H1 (cell line): ENCODE results near the gene ITPR3. TPM values are rescaled to one million over a fixed set of nuclear protein-coding genes. Genes with fewer than 3 reads are reported as not detected.

Experiments used
- CTCF ChIA-PET: fragments of 300-600 bp; sonication (Branson Sonifier 250); formaldehyde crosslinking; loops from one replicate; lab custom pipeline; 2021; ENCODE audit not compliant: partially characterized antibody; lab: Charles Lee
- POLR2A ChIA-PET: fragments of 300-600 bp; sonication (Branson Sonifier 250); formaldehyde crosslinking; loops from one replicate; lab custom pipeline; 2021; ENCODE audit warnings: inconsistent platforms; ENCODE audit not compliant: partially characterized antibody; lab: Charles Lee
- DNase-seq, 2 experiments: peaks; one replicate each; pipeline versions ENCODE4 v3.0.0 to v3.0.0-alpha.2; 2010 to 2022; ENCODE audit warnings: low spot score in 2 of 2, low read depth in 1 of 2, mixed read lengths in 1 of 2
- FAIRE-seq: peaks from 2 replicates; lab custom pipeline; 2011; peaks lifted over from hg19 to GRCh38; lab: Jason Lieb, UNC
- H2AFZ ChIP-seq: 2 replicates; pipeline ENCODE4 v1.8.1; 2012; ENCODE audit warnings: low read length, inconsistent platforms
- H2AK5ac ChIP-seq: 2 replicates; pipeline ENCODE4 v1.6.1; 2013; ENCODE audit warnings: low read depth, low read length
- H2BK120ac ChIP-seq: replicated peaks from 2 replicates; pipeline ENCODE3; 2013; ENCODE audit warnings: low read depth, low read length, inconsistent platforms
- H2BK12ac ChIP-seq: 2 replicates; pipeline ENCODE4 v1.6.1; 2013; ENCODE audit warnings: low read depth, low read length
- H2BK15ac ChIP-seq: 2 replicates; pipeline ENCODE4 v1.6.1; 2013; ENCODE audit warnings: low read length
- H2BK20ac ChIP-seq: 2 replicates; pipeline ENCODE4 v1.6.1; 2013; ENCODE audit warnings: low read length
- H2BK5ac ChIP-seq: 2 replicates; pipeline ENCODE4 v1.6.1; 2013; ENCODE audit warnings: low read depth, low read length
- H3K14ac ChIP-seq: 2 replicates; pipeline ENCODE4 v1.6.1; 2013; ENCODE audit warnings: inconsistent platforms; ENCODE audit not compliant: insufficient read length
- H3K18ac ChIP-seq: 2 replicates; pipeline ENCODE4 v1.6.1; 2013; ENCODE audit warnings: low read length; ENCODE audit errors: extremely low read depth
- H3K23ac ChIP-seq: 2 replicates; pipeline ENCODE4 v1.6.1; 2013; ENCODE audit warnings: inconsistent platforms; ENCODE audit not compliant: insufficient read length
- H3K23me2 ChIP-seq: 2 replicates; pipeline ENCODE4 v1.6.1; 2013; ENCODE audit warnings: low read depth, low read length
- H3K27ac ChIP-seq: 2 replicates; pipeline ENCODE4 v1.6.1; 2011; ENCODE audit warnings: low read depth, low read length, inconsistent platforms
- H3K27me3 ChIP-seq, 4 experiments: replicated peaks in 1 of 4; 1 replicate in 1 of 4; 2 replicates in 3 of 4; pipeline versions ENCODE4 v1.6.1 to v1.8.1; 2011 to 2013; ENCODE audit warnings: low read length in 3 of 4, mild to moderate bottlenecking in 3 of 4, inconsistent platforms in 2 of 4, mixed read lengths in 2 of 4, moderate library complexity in 1 of 4; ENCODE audit not compliant: control insufficient read depth in 3 of 4, insufficient read depth in 3 of 4; ENCODE audit errors: extremely low read depth in 1 of 4
- H3K36me3 ChIP-seq, 4 experiments: 2 replicates each; pipeline versions ENCODE4 v1.6.1 to v1.8.1; 2011 to 2013; ENCODE audit warnings: mild to moderate bottlenecking in 4 of 4, low read length in 3 of 4, moderate library complexity in 2 of 4, control low read depth in 1 of 4, inconsistent platforms in 1 of 4; ENCODE audit not compliant: insufficient read depth in 4 of 4, control insufficient read depth in 2 of 4
- H3K4ac ChIP-seq: replicated peaks from 2 replicates; pipeline ENCODE3; 2013; ENCODE audit warnings: low read length, low read depth, mixed read lengths, inconsistent platforms; ENCODE audit not compliant: insufficient read length
- H3K4me1 ChIP-seq, 4 experiments: replicated peaks in 1 of 4; 1 replicate in 1 of 4; 2 replicates in 3 of 4; pipeline versions ENCODE4 v1.6.1 to v1.8.1; 2011 to 2013; ENCODE audit warnings: low read length in 3 of 4, inconsistent platforms in 2 of 4, mixed read lengths in 1 of 4; ENCODE audit not compliant: insufficient read depth in 4 of 4, control insufficient read depth in 3 of 4
- H3K4me2 ChIP-seq, 2 experiments: 2 replicates each; pipeline versions ENCODE4 v1.6.1 to v1.8.1; 2011 to 2013; ENCODE audit warnings: low read depth in 2 of 2, low read length in 2 of 2, control low read depth in 1 of 2, inconsistent platforms in 1 of 2, mild to moderate bottlenecking in 1 of 2; ENCODE audit not compliant: insufficient read depth in 1 of 2
- H3K4me3 ChIP-seq, 4 experiments: fragments of 200-600, 300-600 bp in 1 of 4; sonication (generic), shearing (Covaris generic), sonication (Bioruptor Twin) in 1 of 4; 2 replicates each; pipeline versions ENCODE4 v1.5.1 to v1.8.1; 2011 to 2016; ENCODE audit warnings: low read length in 4 of 4, low read depth in 3 of 4, control low read depth in 2 of 4, inconsistent platforms in 2 of 4, mild to moderate bottlenecking in 2 of 4, mixed read lengths in 1 of 4, moderate library complexity in 1 of 4; ENCODE audit not compliant: insufficient read depth in 2 of 4; ENCODE audit errors: extremely low read depth in 1 of 4
- H3K56ac ChIP-seq: replicated peaks from 2 replicates; pipeline ENCODE3; 2013; ENCODE audit warnings: low read depth, mild to moderate bottlenecking, mixed read lengths, low read length, inconsistent platforms; ENCODE audit not compliant: insufficient read length
- H3K79me1 ChIP-seq: 2 replicates; pipeline ENCODE4 v1.6.1; 2013; ENCODE audit warnings: low read depth, low read length, control low read depth
- H3K79me2 ChIP-seq, 2 experiments: 2 replicates each; pipeline versions ENCODE4 v1.6.1 to v1.8.1; 2012 to 2013; ENCODE audit warnings: low read length in 2 of 2, mild to moderate bottlenecking in 2 of 2, inconsistent platforms in 1 of 2; ENCODE audit not compliant: insufficient read depth in 2 of 2, control insufficient read depth in 1 of 2
- H3K9ac ChIP-seq, 4 experiments: replicated peaks in 1 of 4; 1 replicate in 1 of 4; 2 replicates in 3 of 4; pipeline versions ENCODE4 v1.6.1 to v1.8.1; 2011 to 2013; ENCODE audit warnings: low read depth in 3 of 4, low read length in 3 of 4, control low read depth in 2 of 4, mild to moderate bottlenecking in 2 of 4, moderate library complexity in 2 of 4, inconsistent platforms in 1 of 4; ENCODE audit errors: extremely low read depth in 1 of 4
- H3K9me3 ChIP-seq, 2 experiments: 2 replicates each; pipeline versions ENCODE4 v1.6.1 to v1.8.1; 2012 to 2013; ENCODE audit warnings: mild to moderate bottlenecking in 2 of 2, moderate library complexity in 2 of 2, control low read depth in 1 of 2, inconsistent platforms in 1 of 2, low read depth in 1 of 2, low read length in 1 of 2, mixed read lengths in 1 of 2; ENCODE audit not compliant: insufficient read depth in 2 of 2
- H4K20me1 ChIP-seq, 2 experiments: replicated peaks in 1 of 2; 2 replicates each; pipeline versions ENCODE3 to v1.8.1; 2011 to 2013; ENCODE audit warnings: inconsistent platforms in 2 of 2, low read length in 2 of 2, mild to moderate bottlenecking in 1 of 2; ENCODE audit not compliant: insufficient read depth in 2 of 2, control insufficient read depth in 1 of 2
- H4K5ac ChIP-seq: 2 replicates; pipeline ENCODE4 v1.6.1; 2013; ENCODE audit warnings: low read length, low read depth, mixed read lengths, inconsistent platforms; ENCODE audit not compliant: insufficient read length
- H4K8ac ChIP-seq: 2 replicates; pipeline ENCODE4 v1.8.0; 2013; ENCODE audit warnings: mild to moderate bottlenecking, moderate library complexity, low read length, inconsistent platforms; ENCODE audit not compliant: insufficient read depth; ENCODE audit errors: extremely low read depth
- H4K91ac ChIP-seq: replicated peaks from 2 replicates; pipeline ENCODE3; 2013; ENCODE audit warnings: low read length, mixed read lengths, inconsistent platforms; ENCODE audit not compliant: insufficient read length
- BCL11A ChIP-seq, 2 experiments: IDR thresholded peaks; one replicate each; pipeline ENCODE4 v1.6.1; 2011; ENCODE audit warnings: low read depth in 2 of 2, low read length in 2 of 2, mild to moderate bottlenecking in 2 of 2
- CTCF ChIP-seq, 3 experiments: IDR thresholded peaks; 1 replicate in 2 of 3; 2 replicates in 1 of 3; pipeline versions ENCODE4 v1.5.1 to v1.6.1; 2011; ENCODE audit warnings: low read length in 3 of 3, mild to moderate bottlenecking in 3 of 3, inconsistent platforms in 2 of 3, low read depth in 1 of 3, moderate library complexity in 1 of 3; ENCODE audit not compliant: insufficient read depth in 1 of 3; ENCODE audit errors: control extremely low read depth in 1 of 3
- GABPA ChIP-seq: IDR thresholded peaks from 2 replicates; pipeline ENCODE4 v1.6.1; 2011; ENCODE audit warnings: mild to moderate bottlenecking, low read length, moderate library complexity, borderline replicate concordance; ENCODE audit not compliant: insufficient read depth
- TAF7 ChIP-seq: optimal IDR thresholded peaks from 2 replicates; pipeline ENCODE3; 2011; ENCODE audit warnings: low read depth, mild to moderate bottlenecking, inconsistent platforms, low read length, moderate library complexity, borderline replicate concordance
- TBP ChIP-seq: IDR thresholded peaks from 2 replicates; pipeline ENCODE4 v1.6.1; 2011; ENCODE audit warnings: low read depth, low read length, improper control_type of control experiment
- YY1 ChIP-seq: IDR thresholded peaks from 2 replicates; pipeline ENCODE4 v1.6.1; 2011; ENCODE audit warnings: low read depth, mild to moderate bottlenecking, low read length
- WGBS, 2 experiments: shearing (Covaris generic) in 1 of 2; methylation state at CpG; one replicate each; pipeline versions ENCODE4 v1.1.6 to v1.1.7; 2013 to 2015; ENCODE audit warnings: low lambda C conversion rate in 2 of 2, mixed read lengths in 2 of 2, inconsistent platforms in 1 of 2, low coverage in 1 of 2, missing lambda C conversion rate in 1 of 2; ENCODE audit not compliant: insufficient replicate concordance in 2 of 2, insufficient coverage in 1 of 2, insufficient read length in 1 of 2; ENCODE audit errors: extremely low coverage in 1 of 2, missing lambda C conversion rate in 1 of 2; 5-methylcytosine and 5-hydroxymethylcytosine counted together
- polyA plus RNA-seq, 7 experiments: library from polyadenylated mRNA; depleted of rRNA in 3 of 7; stranded (reverse) in 5 of 7; unstranded in 2 of 7; fragments of >200 nt in 5 of 7; fragments of 200-250 nt in 2 of 7; gene quantifications; 1 replicate in 5 of 7; 2 replicates in 1 of 7; 4 replicates in 1 of 7; pipeline versions ENCODE4 v1.2.1 to v1.2.3, GENCODE V29; 2011 to 2013; ENCODE audit warnings: missing spikeins in 2 of 7, mixed read lengths in 2 of 7
- total RNA-seq: library from RNA; stranded (reverse); fragmentation: NEBNext Ultra II Directional; extraction: Animal tissue kit (Norgen Biotek cat#: 25700); gene quantifications from 2 replicates; pipeline ENCODE4 v1.2.1, GENCODE V29; 2021

The ITPR3 gene
- total and polyA plus RNA-seq, 2 of the 8 experiments (the other 6 are each of a cell fraction or from before 2014, with no cell fraction given) = 29.1 to 45.7 TPM

- Histone ChIP-seq H3K4ac (no peak overlapping the region), H3K14ac (no peak overlapping the region), H3K79me1 (no peaks in the 10 kb centered on the region), H4K91ac (no peak overlapping the region), H3K4me3 (no peak overlapping the region), H4K5ac (no peak overlapping the region), H3K18ac (no peak overlapping the region), H3K79me2 (no peaks in the 10 kb centered on the region), H2BK15ac (peak overlapping the region; percentile 72; the same call in 1 of the 2 replicates), H3K27me3 (no peaks in the 10 kb centered on the region; a peak in 2 of 7 replicates), H4K20me1 (no peaks in the 10 kb centered on the region), H2AFZ (no peak overlapping the region), H4K8ac (no peak overlapping the region), H2BK120ac (no peak overlapping the region), H3K27ac (no peak overlapping the region), H3K4me1 (peaks cover 0 to 3% (median 0%) of the 10 kb centered on the region in 4 experiments; a peak in 1 of 7 replicates), H2BK5ac (no peak overlapping the region), H2BK20ac (no peak overlapping the region), H3K9me3 (no peaks in the 10 kb centered on the region), H3K4me2 (no peak overlapping the region), H3K9ac (no peak overlapping the region), H3K23ac (no peak overlapping the region), H3K56ac (no peak overlapping the region), H2AK5ac (no peak overlapping the region), H3K23me2 (no peaks in the 10 kb centered on the region), H3K36me3 (no peaks in the 10 kb centered on the region), H2BK12ac (no peak overlapping the region; the same call in 1 of the 2 replicates)
- TF ChIP-seq YY1 (no peak), BCL11A (IDR thresholded peaks at IDR 0.05; ENCODE audit: low read depth in 2 of 2, low read length in 2 of 2) (no peak), GABPA (no peak), TAF7 (no peak), CTCF (IDR thresholded peaks at IDR 0.05; ENCODE audit: control extremely low read depth in 1 of 3, insufficient read depth in 1 of 3, low read depth in 1 of 3, low read length in 3 of 3) (no peak), TBP (no peak)
- ChIA-PET CTCF (interaction anchor here (0.6 to 1.9 kb wide), 8 partner anchors 11 to 1525 kb away, joined by 3 to 9 read pairs (median 4); no protein-coding TSS in a partner anchor), POLR2A (interaction anchor here (0.9 kb wide), 1 partner anchor 10 kb away, joined by 3 read pairs; no protein-coding TSS in a partner anchor)
- WGBS, 2 experiments = 92% methylated on average over 5 of the region's 5 CpGs; no CpG with 5 or more reads in 1 of the 2 experiments
- no peak for DNase-seq
- FAIRE-seq = no peak
Observed at GRCh38 chr6:33738879-33739278, 117.8 kb downstream of the ITPR3 start.
